HG03521 (cell line): ENCODE data around the gene ATP5ME.
"Not testable (repeated sequence)": the region's sequence is repeated elsewhere in the genome, so short reads cannot be mapped to it uniquely, and the experiment has no call there.

ENCODE experiments used
- ATAC-seq: cut with Tn5 transposase; IDR thresholded peaks from one replicate; pipeline ENCODE4 v1.9.1; 2021; ENCODE audit warnings: mild to moderate bottlenecking, moderate library complexity; ENCODE audit not compliant: unreplicated experiment

ATP5ME gene

DNA sequence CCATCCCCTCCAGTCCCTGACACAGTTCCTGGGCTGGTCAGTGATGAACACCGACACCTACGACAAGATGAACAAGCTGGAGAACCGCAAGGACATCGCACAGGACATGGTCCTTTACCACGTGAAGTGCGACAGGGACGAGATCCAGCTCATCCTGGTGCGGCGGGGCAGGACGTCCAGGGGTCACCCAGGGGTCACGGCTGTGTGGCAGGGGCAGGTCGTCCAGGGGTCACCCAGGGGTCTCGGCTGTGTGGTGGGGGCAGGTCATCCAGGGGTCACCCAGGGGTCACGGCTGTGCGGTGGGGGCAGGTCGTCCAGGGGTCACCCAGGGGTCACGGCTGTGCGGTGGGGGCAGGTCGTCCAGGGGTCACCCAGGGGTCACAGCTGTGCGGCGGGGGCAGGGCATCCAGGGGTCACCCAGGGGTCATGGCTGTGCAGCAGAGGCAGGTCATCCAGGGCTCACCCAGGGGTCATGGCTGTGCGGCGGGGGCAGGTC, 16.7 kb downstream of the ATP5ME start:
- no peak for ATAC-seq

DNA sequence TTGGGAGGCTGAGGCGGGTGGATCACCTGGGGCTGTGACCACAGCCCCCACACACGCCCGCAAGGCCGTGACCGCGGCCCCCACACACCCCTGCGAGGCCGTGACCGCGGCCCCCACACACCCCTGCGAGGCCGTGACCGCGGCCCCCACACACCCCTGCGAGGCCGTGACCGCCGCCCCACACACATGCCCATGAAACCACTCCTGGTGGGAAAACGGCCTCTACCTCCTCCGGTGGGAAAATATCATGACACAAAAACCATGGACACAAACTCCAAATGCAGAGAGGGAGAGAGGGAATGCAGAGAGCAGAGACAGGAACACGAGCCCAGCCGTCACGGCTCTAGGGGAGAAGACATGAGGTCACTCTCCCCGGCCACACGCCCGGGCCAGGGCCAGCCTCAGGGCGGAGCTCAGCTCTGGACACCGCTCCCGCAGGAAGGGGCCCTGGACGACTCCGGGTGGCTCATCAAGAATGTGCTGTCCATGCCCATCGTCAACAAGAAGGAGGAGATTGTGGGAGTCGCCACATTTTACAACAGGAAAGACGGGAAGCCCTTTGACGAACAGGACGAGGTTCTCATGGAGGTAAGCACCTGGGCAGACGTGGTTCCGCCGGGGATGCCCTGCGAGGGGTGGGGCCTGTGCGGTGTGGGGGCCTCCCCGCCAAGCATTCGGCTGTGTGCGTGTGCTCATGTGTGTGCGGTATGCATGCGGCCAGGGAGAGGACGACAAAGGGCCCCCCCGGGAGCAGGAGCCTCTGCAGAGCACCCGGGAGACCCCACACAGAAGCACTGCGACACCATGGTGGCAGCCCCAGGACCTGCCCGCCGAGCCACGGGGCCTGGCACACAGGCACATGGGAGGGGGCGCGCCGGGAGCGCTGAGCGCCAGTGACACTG, 17.4 kb downstream of the ATP5ME start:
- no peak for ATAC-seq

DNA sequence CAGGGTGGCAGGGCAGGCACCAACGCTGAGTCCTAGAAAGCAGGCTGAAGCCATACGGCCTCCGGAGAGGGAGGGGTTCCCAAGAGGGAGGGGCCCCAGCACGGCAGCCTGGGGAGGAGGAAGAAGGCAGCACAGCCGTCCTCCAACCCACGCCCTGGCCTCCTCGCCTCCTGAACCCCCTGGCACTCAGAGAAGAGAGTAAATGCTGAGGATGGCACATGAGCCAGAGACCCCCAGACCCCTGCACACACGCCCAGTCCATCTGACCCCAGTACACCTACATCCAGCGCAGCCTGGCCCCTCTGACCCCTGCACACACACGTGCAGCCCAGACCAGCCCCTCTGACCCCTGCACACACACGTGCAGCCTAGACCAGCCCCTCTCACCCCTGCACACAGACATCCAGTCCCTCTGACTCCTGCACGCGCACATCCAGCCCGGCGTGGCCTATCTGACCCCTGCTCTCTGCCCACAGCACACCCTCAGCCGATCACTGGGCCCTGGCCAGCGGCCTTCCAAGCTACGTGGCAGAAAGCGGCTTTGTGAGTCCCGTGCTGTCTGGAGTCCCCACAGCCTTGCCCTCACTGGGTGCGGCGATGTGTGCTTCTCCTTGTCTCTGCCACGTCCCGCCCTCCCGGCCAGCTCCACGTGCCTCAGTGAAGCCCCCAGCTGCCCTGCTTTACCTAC, 18.5 kb downstream of the ATP5ME start:
- ATAC-seq = no peak

DNA sequence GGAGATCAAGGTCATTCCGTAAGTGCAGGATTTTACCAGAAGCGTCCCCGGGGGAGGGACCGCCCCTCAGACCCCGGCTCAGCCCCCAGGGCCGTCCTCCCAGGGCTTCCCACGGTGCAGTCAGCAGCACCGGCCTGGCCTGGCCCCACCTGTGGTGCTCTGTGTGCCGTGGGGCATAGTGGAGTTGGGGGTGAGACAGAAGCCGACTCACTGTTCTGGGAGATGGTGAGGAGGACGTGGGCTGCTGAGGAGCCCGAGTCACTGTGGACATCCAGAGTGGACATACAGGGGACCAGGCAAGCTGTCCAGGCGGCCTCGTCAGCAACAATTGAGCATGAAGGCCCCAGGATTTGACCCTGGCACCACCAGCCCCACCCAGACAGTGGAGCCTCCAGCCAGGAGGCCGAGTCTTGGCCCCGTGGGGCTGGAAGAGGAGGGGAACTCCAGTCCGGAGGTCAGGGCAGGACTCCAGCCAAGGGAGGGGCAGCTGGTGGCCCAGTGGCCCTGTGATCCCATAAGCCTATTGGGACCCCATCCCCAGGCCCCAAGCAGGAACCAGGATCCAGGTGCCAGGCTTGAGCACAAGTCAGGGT, 19.1 kb downstream of the ATP5ME start:
- no peak for ATAC-seq

DNA sequence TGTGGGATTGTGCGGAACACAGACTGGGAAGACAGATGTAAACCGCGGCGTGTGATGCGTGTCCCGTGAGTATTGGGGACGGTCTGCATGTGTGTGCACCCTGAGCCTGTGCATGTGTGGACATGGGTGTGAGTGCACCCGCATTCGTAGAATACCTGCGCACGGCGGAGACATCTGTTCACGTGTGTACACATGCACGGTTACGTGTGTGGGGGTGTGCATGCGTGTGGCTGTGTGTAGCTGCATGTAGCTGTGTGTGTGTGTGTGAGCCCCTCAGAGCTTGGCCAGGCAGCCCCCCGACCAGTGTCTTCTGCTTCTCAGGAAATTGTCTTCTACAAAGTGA, 19.6 kb downstream of the ATP5ME start:
- no peak for ATAC-seq

DNA sequence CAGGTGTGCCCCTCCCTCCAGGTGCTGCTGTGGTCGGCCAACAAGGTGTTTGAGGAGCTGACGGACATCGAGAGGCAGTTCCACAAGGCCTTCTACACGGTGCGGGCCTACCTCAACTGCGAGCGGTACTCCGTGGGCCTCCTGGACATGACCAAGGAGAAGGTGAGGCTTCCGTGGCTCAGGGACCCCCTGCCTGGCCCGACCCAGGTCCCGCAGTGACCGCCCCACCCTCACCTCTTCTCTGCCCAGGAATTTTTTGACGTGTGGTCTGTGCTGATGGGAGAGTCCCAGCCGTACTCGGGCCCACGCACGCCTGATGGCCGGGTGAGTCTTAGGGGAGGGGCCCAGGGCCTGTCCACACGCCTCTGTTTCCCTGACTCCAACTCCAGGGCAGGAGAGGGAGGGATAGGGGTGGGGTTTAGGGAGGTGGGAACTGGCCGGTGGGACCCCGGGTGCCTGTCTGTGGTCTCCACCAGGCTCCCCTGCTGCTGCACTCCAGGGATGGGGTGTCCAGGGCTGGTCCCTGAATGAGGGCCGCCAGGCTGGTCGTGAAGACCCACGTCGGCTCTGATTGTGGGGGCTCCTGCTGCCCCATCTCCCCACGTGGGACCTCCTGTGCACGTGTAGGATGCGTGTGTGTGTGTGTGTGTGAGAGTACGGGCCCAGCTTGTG, 20.1 kb downstream of the ATP5ME start:
- ATAC-seq = no peak

DNA sequence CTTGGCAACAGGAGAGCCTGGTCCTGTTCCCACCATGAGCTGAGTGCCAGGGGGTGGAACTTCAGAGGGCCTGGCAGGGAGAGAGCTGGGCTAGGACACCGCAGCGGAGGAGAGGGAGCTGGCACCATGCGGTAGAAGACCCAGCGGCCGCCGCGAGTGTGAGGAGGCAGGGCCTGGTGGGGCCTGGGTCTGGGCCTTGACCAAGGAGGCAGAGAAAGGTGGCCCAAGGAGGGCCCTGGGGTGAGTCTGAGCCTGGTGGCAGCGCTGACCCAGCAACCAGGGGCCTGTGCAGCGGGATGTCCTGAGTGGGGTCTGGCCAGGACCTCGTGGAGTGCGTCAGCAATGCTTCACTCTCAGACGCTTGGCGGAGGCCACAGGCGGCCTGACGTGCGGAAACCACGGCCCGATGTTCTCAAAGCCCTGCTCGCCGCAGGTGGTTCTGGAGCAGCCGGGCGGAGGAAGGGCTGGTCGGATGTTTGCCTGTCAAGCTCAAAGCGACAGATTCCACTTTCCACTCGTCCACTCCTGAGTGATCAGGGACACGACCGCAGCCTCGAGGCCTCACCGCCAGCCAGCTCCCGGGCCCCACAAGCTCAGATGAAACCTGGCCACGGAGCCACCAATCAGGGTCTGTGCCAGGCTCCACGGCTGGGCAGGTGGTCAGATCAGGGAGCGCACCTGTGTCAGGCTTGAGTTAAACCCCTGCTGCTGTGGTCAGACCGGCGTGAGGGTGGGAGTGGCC, 20.8 kb downstream of the ATP5ME start:
- ATAC-seq = no peak

DNA sequence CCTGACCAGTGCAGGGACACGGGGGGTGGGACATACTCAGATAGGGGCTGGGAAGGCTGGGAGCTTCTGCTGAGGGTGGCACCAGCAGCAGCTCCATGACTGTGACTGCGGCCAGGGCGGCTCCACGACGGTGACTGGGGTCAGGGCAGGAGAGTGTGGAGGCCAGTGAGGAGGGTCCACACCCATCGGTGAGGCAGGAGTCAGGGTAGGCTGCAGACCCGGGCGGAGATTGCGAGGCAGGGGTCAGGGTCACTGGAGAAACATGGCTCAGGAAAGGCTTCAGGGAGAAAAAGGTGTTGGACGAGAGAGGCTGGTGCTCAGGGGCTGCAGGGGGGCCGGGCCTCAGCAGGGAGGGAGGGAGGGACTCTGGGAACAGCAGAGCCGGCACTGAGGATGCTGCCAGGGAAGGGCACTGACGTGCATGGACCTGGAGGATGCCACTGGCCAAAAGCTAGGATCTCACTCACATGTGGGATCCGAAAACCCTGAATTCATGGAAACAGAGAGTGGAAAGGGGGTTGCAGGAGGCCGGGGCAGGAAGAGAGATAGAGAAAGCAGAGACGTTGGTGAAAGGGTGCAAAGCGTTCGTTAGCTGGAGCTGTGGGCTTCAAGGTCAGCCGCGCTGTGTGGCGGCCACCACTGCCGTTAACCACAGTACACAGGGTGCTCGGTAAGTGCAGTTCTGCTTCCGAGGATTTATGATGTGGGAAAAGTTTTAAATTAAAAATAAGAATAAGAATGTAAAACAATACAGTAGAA, 22.0 kb downstream of the ATP5ME start:
- ATAC-seq = no peak

DNA sequence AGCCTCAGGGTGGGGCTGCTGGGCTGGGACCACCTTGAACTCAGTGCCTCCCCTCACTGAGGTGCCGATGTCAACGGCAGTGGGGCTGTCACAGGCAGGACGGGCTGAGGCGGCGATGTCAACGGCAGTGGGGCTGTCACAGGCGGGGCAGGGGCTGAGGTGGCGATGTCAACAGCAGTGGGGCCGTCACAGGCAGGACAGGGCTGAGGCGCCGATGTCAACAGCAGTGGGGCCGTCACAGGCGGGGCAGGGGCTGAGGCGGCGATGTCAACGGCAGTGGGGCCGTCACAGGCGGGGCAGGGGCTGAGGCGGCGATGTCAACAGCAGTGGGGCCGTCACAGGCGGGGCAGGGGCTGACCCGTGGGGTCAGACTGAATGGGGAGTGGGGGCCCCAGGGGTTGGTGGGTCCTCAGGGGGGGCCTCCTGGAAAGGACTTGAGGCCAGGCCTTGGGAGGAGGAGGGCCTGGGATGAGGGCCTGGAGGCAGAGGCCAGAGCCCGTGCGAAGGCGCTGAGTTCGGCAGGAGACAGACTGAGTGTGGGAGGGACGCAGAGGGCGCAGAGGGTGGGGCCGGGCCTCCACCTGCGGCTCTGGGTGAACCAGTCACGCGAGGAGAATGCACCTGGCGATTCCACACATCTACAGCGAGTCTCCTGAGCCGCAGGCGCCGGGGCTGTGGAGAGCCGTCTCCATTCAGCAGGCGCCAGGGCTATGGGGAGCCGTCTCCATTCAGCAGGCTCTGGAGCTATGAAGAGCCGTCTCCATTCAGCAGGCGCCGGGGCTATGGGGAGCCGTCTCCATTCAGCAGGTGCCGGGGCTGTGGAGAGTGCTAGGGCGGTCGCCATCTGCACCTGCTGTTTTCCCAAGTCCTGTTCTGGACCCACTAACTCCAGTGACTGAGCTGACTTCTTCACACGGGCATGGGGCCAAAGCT, 22.9 kb downstream of the ATP5ME start:
- ATAC-seq = no peak

DNA sequence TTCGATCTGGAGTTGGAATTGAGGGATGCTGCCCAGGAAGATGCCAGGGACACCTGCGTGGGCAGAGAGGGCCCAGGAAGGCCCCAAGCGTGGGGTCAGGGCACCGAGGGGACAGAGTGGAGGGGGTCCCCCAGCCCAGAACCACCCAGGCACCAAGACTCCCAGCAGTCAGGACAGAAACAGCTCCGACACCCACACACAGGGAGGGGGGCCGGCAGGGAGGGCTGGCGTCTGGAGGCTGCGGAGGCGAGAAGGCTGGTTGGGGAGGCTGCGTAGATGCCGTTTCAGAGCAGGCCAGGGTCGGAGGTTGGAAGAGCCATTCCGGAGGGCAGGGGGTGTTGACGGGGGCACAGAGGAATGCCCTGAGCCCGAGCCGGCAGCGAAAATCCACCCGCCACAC, 23.6 kb downstream of the ATP5ME start:
- ATAC-seq = no peak

DNA sequence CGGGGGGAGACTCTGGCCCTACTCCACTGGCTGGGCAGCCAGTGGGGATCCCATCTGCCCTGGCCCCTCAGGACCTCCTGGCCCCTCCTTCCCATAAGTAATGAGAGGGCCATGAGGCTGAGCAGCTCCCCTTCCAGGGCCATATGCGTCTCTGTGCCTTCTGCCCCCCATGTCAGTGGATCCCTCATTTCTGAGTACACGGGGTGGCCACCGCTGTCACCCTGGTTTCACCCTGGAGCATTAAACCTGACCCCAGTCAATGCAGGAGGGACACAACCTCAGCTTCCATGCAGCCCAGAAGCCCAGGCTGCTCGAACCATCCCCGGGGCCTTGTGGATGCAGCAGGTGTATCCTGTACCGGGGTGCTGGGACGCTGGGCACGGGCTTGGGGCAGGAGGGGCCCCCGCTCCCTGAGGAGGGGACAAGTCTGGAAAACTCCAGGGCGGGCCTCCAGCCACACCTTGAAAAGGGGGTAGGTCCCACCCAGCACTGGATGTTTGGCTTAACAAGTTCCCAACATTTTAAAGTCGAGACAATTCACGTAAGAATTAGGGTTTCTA, 24.2 kb downstream of the ATP5ME start:
- ATAC-seq = no peak

DNA sequence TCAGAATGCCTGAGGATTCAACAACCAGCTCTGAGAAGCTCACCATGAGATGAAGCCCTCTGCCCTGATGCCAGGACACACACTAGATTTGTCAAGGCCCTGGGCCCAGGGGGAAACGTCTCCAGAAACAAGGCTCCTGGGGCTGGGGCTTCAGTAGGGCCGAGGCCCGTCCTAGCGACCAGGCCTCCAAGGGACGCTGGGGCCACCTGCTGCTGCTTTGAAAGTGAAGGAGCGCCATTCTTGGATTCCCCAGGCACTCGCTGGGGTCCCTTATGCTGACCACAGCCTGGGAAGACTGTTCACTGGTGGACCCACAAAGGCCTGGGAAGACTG, 24.8 kb downstream of the ATP5ME start:
- ATAC-seq = no peak

DNA sequence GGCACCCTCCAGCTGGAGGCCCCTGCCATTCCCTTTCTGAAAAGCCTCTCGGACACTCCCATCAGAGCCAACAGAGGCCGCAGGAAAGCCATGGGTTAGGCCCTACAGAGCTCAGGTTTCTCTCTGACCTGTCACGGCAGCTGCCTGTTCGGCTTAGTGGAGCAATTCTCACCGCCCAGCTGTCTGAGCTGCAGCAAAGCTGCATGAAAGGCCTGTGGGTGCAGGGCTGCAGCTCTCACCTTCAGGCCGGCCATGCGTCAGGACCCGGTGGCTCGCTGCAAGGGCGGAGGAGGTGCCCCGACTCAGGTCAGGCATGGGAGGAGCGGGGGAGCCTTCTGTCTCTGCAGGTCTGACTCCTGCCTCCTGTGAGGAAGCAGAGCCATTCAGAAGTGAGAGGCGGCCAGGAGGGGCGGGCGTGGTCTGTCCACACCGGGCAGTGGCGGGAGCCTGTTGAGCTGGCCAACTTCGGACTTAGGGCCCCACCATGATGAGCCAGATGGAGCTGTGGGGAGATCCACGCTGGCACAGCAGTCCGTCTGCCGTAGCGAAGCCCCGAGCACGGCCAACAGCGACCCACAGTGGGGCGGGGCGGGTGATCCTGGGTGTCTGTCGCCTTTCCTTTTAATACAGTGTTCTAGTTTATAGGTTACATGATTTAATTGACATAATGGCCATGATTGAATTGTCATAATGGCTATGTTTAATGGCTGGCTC, 25.3 kb downstream of the ATP5ME start:
- ATAC-seq = no peak

DNA sequence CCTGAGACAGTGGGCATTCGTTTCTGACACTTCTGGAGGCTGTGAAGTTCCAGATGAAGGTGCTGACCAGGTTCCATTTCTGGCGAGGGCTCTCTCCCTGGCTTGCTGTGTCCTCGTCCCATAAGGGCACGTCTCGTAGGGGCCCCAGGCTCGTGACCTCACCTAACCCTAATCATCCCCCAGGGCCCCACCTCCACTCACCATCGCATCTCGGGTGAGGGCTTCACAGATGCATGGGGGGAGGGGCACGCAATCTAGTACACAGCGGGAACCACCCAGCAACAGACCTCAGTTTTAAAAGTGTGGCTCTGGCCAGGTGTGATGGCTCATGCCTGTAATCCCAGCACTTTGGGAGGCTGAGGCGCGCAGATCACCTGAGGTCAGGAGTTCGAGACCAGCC, 26.6 kb downstream of the ATP5ME start:
- ATAC-seq = no peak

DNA sequence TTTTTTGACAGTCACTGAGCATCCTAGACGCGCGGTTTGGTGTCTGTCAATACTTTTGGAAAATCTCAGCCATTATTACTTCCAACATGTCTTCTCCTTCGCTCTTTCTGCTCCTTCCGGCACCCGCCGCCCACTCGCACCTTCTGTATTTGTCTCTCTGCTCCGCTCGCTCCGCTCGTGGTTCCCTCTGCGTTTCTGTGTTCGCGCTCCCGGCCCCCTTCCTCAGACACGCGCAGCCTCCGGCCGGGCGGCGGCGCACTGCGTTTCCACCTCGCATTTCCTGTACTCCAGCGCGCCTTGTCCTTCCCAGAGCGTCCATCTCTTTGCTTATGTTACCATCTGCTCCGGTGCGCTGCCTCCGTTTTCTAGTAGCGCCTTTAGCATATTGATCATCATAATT, 27.6 kb downstream of the ATP5ME start:
- ATAC-seq = no peak

DNA sequence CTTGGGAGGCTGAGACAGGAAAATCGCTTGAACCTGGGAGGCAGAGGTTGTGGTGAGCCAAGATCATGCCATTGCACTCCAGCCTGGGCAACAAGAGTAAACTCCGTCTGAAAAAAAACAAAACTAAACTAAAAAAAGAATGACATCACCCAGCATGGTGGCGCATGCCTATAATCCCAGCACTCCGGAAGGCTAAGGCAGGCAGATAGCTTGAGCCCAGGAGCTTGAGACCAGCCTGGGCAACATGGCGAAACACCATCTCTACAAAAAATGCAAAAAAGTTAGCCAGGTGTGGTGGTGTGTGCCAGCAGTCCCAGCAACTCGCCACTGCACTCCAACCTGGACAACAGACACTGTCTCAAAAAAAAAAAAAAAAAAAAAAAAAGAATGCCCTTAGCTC, 31.7 kb downstream of the ATP5ME start:
- ATAC-seq = not testable (repeated sequence)

DNA sequence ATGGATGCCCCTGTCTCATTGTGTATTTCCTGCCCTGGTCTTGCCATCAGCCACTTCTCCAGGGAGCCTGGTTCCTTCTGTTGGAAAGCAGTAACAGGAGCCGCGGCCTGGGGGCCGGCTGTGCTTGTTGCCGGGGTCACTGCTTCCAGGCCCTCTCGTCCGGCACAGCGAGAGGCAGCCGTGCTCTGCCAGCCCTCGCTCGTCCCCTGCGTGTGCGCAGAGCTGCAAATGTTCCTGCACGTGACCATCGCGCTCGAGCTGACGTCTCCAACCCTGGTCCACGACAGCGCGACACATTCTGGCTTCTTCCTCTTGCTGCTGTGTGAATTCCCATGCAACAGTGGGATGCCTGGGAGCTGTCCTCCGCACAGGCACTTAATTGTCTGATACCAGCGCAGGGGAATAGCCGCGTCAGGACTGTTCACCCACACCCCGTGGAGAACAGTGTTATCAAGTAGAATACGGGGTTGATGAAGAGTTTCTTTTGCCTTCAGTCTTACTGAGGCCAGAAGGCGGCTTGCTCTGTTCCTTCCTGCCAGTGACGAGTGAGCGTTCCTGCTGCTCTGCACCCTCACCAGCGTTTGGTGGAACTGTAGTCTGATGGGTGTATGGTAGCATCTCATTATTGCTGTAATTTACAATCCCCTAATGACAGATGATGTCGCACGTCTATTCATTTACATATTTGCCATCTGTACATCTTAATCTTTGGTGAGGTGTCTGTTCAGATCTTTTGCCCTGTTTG, 36.4 kb downstream of the ATP5ME start:
- ATAC-seq = no peak
